GM21717 (cell line): ENCODE results near the gene TRAF3IP1.
"Not testable (repeated sequence)": the region's sequence is repeated elsewhere in the genome, so short reads cannot be mapped to it uniquely, and the experiment has no call there.

Source experiments
- ATAC-seq: cut with Tn5 transposase; IDR thresholded peaks from one replicate; pipeline ENCODE4 v1.9.1; 2021; ENCODE audit warnings: mild to moderate bottlenecking, moderate library complexity; ENCODE audit not compliant: unreplicated experiment

The TRAF3IP1 gene

DNA sequence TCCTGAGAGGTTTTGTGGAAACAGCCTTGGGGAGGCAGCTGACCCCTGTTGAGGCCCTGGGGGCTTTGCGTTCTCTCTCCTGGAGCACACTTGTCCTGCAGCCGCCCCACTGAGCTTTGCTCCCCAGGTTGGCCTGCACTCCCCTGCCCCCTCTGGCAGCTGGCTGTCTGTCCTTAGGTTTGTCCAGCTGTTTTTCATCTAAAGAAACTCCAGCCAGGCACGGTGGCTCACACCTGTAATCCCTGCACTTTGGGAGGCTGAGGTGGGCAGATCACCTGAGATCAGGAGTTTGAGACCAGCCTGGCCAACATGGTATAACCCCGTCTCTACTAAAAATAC is 84.9 kb downstream of the TRAF3IP1 start:
- ATAC-seq, result not testable (repeated sequence)

DNA sequence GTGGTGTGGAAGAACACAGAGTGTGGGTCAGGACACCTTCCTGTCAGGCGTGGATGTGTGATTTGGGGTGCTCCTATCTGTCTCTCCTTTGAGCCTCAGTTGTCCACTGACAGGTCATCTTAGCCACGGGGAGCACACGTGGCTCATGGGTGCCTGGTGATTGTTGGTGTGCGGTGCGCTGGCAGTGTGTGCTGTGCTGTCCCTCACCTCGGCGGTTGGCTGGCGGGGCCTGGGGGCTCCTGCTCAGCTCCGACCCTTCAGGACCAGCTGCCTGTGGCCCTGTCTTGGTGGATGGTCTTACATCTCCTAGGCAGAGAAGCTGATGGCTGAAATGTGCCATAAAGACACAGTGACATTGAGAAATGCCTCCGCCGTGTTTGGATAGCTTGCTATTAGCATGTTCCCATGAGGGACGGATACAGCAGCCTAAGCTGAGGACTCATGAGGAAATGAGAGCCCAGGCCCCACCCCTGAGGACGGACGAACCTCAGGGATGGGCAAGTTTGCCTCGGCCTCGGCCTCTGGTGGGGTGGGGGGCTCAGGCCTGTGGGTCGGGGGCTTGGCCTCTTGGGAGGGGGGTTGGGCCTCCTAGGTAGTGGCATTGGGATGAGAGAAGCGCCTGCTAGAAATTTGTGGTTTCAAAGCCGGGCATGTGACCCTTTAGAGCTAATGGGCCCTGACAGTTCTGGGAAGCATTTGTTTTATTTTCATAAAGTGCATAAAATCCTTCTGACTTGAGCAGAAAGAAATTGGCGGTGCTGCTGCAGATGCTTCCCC is 86.1 kb downstream of the TRAF3IP1 start:
- no peak for ATAC-seq

DNA sequence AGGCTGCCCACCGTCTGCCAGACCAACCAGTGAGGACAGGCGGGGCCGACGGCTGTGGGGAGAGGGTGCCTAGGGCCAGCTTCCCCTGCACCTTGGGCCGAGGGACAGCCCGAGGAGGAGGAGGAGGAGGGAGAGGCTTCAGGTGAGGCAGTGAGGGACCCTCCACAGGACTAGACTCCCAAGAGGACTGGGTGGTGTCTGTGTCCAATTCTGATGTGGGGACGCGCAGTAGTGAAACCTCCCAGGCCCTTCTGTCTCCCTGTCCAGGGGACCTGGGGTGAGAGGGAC is 86.6 kb downstream of the TRAF3IP1 start:
- ATAC-seq, result no peak

DNA sequence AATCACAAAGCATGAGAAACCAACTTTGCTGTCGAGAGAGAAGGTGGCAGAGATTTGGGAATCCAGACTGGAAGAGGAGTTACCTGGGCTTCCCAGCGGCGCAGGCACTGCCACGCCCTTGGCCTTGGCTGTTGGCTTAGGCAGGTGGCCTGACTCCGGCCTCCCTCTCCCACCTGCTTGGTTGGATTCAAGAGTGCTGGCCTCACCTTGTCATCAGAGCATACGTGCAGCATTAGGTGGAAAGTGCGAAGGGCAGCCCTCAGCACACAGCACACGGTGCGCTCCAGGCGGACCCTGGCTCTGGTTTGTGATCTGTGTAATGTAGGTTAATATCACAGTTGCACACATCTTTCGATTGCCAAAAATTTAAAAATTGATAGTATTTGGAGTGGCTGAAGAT is 87.2 kb downstream of the TRAF3IP1 start:
- no peak for ATAC-seq

DNA sequence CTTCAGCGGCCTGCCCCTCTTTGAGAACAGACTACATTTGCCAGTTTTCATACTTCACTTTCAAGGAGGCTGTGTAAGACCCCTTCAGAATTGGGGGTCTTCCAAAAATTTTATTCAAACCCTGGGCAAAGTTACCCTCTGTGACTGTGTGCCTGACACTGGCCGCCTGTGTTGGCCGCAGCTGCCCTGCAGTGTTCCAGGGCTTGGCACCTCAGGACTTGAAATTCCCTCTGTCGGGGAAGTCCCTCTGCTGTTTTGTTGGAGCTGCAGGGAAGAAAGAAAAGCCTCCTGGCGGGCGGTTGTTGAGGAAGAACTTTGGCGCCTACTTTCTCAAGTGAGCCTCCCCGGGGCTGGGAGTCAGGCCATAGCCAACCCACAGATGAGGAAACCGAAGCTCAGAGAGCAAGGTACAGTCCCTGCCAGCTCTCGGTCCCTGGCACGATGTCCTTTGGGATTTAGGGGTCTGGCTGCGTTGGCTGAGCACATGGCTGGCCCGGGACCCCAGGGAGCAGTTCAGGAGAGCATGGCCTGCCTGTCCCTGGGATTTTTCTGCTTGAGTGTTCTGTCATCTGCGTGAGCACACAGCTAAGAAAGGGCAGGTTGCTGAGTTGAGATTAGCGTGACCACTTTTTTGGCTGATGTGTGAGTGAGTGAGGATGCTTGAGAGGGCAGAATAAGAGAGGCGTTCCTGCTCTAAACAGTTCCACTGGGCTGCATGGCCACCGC is 88.5 kb downstream of the TRAF3IP1 start:
- ATAC-seq, result no peak

DNA sequence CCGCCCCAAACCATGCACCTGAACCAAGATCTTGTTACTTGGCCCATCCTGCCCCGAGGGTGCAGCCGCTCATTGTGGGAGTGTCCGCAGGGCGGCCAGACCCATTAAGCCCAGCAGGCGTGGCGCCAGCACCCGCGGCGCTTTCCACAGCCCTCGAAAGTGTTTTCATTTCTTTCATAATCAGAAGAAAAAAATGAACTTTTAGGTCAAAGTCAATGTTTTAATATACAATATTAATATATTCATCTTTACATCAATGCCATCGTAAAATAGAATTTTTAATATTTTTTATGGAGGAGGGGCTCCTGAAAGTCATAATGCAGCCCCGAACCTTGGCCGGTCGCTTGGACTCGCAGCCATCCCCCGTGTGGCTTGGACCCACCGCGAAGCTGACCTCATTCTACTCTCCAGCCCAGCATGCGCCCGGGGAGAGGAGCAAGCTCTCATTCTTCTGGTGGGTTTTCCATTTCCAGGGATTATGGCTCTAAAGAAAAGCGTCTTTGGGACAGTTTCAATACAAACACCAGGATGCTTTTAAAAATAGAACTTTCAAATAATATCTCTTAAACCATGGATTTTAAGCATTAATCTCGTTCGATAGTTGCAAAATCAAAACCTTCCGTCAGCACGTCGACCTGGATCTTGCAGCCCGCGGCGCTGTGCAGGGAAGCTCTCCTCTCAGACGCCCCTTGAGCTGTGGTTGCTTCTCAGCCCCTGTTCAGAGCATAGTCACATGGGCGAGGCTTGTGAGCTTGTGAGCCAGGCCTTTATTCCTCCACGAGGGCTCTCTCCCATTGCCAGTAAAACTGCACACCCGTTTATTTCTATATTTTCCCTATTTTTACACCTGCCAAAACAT is 89.3 kb downstream of the TRAF3IP1 start:
- ATAC-seq, result no peak

DNA sequence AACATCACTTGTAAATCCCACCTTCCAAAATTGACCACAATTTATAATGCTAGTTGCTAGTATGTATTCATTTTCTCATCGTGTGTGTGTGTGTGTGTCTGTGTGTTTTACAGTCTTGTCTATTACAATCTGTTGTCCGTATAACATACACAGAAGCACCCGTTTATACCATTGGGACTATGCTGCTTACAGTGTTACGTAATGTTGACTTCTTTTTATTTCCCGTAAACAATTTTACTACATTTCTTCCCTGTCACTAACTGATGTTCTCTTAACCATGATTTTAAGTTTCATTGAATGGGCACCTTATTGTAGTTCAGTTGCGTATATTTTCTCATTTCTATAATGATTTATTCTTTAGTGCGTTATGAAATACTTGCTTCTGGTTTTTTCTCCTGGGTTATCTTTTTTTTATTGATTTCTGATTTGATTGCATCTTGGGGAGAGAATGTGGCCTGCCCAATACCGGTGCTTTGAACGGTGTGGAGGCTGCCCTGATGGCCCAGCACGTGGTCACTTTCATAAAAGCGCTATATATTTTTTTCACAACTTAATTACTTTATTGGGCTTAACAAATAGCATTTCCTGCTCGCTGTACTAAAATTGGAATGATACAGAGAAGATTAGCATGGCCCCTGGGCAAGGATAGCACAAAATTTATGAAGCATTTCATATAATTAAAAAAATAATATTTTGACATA is 91.9 kb downstream of the TRAF3IP1 start:
- no peak for ATAC-seq

DNA sequence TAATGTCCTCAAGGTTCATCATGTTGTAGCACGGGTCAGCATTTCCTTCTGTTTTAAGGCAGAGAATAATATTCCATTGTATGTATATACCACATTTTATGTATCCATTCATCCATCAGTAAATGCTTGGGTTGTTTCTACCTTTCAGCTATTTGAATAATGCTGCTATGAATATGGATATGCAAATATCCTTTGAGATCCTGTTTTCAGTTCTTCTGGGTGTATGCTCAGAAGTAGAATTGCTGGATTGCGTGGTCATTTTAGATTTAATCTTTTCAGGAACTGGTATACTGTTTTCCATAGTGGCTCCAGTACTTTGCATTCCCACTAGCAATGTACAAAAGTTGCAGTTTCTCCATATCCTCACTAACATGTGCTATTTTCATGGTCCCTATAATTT is 93.0 kb downstream of the TRAF3IP1 start:
- no peak for ATAC-seq

DNA sequence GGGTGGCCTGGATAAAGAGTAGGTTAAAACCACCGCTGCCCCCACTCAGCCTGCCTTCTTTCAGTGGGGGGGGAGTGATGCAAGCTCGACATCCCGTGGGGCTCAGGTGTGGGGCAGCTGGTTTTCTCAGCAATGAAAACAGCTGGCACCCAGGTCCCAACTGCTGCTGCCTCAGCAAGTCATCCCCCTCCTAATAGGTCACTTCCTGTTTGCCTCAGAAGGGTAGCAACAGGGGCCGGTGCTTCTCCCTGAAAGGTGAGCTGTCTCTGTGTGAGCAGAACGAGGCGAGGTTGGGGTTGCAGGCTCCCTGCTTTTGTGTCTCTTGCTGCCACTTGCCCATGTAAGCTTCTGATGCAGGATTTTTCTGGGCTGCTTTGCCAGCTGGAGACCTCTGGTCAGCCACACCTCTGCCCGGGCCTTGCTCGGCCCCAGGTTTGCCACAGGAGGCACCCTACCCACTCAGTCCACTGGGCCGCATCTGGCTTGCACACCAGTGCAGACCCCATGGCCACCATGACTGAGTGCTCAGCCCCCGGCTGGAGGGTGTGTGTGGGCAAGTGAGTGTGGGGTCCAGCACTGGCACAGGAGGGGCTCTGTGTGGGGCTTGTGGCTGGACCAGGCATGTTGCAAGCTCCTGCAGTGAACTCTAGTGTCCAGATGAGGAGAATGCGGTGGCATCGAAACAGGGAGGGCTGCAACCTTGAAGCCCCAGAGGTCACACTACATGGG is 94.9 kb downstream of the TRAF3IP1 start:
- ATAC-seq, result no peak

DNA sequence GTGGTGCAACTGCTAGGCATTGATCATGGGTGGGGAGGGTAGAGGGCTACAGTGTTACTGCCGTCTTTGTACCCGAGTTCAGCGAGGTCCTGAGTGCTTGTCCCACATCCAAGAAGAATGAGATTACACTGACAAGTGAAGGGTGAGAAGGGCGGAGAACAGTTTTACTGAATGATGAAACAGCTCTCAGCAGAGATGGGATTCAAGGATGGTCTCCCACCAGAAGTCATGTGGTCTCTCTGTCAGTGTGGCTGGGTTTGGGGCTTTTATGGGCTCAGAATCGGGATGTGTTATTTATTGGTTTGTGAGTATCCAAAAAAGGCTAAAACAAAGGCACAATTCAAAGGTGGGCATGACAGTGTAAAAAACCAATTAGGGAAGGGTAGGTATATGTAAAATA is 95.6 kb downstream of the TRAF3IP1 start:
- no peak for ATAC-seq

DNA sequence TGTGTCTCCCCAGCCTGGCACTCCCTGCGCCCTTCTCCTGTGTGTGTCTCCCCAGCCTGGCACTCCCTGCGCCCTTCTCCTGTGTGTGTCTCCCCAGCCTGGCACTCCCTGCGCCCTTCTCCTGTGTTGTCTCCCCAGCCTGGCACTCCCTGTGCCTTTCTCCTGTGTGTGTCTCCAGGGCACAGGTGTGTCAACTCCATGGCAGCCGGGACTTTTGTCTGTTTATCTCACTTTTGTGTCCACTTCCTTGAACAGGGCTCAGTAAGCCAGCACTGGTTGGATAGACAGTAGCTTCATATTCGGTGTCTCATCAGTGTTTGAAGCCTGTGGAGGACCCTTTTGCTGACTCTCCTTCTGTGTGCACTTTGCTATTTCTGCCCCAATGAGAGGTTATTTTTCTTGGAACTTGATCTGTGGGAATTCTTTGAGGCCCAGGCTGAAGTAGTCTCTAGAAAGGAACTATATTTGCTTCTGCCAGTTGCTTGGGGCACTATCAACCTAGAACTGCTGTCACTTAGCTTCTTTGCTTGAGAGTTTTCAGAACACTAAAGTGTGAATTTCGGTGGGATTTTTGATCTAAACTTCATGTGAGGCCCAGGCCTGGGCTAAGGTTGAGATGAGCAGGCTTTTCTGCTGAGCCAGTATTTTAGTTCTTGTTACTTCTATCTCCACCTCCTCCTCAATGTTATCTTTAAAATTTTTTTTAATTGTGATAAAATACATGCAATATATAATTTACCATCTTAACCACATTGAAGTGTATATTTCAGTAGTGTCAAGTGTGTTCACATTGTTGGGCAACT is 98.1 kb downstream of the TRAF3IP1 start:
- no peak for ATAC-seq

DNA sequence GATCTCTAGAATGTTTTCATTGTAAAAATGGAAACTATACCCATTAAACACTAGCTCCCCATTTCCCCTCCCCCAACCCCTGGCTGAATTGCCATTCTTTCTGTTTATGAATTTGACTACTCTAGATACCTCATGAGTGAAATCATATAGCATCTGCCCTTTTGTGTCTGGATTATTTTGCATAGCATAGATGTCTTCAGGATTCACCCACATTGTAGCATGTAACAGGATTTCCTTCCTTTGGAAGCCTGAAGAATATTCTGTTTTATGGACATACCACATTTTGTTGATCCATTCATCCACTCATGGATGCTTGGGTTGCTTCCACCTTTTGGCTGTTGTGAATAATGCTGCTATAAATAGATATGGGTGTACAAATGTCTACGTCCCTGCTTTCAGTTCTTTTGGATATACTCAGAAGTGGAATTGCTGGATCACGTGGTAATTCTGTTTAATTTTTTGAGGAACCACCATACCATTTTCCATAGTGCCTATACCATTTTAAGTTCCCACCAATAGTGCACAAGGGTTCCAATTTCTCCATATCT is 98.8 kb downstream of the TRAF3IP1 start:
- no peak for ATAC-seq

DNA sequence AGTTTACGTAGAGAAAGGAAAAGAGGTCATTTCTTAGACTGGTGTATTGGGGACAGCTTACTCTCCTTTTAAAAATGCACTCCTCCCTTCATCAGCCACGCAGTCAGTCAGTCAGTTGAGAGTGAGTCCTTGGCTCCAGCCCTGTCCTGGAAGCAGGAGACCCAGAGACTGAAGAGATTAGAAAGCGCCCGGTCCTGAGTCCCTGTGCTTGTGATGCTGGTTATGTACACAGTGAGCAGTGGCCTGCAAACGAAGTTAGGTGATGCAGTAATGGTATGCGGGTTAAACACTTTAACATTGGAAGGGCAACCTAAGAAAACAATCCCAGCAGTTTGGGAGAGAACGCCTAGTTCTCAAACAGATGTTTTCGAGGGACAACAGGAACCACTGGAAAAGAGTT is 100.1 kb downstream of the TRAF3IP1 start:
- ATAC-seq, result no peak

DNA sequence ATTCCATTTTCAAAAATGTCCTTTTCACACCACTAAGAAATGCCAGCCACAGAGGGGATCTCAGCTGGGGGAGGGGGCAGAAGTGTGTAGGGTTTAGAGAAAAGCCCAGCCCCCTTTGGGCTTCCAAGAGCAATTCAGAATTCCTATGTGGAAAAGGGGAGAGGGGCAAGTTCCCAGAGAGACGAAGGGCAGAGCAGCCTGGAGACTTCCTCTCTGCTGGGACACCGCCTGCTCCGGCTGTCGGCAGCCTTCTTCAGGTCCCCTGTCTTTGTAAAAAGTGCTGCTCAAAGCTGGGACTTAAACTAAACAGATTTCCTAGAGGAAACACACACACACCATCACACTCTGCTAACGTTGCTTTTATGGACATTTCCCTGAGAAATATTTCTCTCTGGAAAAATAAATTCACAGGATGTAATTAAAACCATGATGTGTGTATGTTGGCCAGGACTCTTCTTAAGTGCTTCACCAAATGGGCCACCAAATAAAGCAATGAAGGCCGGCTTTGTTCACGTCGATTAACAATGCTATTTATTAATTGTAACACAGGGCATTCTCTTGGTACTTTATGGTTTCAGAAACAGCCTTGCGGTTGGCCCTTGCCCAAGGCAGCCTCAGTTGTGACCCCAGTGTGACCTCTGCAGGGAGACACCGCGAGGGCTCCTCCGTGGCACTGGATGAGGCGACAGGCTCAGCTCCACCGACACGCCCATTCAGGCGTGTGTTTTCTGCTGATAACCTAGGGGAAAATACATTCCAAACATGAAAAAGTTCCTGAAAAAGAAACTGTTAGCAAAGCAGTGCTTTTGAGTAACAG is 100.8 kb downstream of the TRAF3IP1 start:
- ATAC-seq, result no peak

DNA sequence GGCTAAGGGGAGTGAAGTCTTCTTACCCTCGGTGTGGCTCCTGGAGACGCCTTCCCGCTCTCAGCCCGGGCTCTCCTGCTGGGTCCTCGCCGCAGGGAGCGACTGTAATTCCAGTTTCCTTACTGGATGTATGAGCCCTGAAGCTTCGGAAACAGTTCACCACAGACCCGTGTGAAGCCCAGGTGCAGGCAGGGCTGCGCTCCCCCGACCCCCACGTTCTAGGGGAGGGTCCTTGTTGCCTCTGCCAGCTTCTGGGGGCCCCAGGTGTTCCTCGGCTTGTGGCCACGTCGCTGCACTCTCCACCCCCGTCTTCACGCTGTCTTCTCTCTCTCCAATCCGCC is 101.3 kb downstream of the TRAF3IP1 start:
- no peak for ATAC-seq

DNA sequence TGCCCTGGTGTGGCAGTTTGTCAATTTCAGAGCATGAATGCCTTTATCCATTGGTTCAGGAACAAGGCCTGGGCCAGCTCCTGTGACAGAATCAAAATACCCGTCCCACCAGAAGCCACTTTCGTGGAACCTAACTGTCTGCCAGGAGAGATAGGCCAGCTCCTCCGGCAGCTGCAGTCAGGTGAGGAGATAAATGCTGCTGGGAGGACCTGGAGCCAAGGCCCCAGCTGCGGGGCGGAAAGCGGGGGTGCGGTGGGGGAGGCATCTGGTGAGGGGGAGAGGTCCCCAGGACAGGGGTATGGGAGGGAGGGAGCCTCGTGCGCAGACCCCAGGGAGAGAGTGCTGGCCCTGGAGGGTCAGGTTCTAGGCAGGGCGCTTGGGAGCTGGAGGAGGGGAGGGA is 102.0 kb downstream of the TRAF3IP1 start:
- ATAC-seq, result no peak

DNA sequence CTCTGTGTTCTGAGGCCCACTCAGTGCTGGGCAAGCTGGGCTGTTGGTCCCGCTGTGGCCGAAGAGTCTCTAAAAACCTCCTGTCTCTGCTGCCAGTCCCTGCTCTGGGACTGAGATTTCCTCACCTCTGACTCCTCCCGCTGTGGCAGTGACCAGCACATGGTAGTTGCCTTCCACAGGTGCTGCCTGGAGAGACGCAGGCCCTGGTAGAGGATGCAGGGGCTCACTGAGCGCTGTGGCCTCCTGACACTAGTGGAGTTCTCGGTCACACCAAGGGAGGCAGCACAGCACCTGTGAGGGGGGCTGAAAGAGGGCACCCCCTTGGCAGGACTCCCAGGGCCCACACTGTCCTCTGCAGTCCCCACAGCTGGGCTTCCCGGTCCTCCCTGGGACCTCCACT is 102.6 kb downstream of the TRAF3IP1 start:
- ATAC-seq, result no peak

DNA sequence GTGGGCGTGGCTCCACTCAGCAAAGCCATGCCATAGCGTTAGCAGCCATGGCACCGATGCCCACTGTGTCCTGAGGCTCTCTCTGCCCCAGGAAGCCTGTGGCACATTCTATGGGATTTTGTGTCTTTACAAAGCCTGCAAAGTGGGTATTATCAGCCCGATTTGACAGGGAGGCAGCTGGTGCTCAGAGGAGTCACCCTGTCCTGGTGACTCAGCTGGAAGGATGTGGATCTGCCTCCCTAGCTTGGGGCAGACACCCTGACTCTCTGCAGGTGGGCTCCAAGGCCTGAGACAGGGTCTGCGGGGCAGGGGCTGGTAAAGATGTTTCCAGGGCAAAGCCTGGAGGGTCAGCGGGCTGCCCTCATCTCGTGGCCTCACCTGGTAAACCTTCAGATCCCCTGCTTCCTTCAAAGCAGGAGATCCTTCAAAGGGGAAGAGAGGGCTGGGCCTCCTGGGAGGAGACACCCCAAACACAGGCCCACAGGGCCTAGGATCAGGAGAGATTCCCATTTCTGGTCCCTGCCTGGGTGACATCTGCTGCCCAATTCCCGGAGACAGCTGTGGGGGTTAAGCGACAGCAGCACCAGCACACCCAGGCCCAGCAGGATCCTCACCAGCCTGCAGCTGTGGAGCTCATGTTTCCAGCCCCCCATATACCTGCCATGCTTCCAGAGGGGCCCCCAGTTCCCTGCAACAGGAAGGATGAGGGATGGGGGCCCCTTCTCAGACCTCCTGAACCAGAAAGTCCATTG is 103.4 kb downstream of the TRAF3IP1 start:
- no peak for ATAC-seq
